H1 (cell line): ENCODE results near the gene RTN3. TPM values are rescaled to one million over a fixed set of nuclear protein-coding genes. Genes with fewer than 3 reads are reported as not detected.
"Not testable (repeated sequence)": the region's sequence is repeated elsewhere in the genome, so short reads cannot be mapped to it uniquely, and the experiment has no call there.

Experiments used
- CTCF ChIA-PET: fragments of 300-600 bp; sonication (Branson Sonifier 250); formaldehyde crosslinking; loops from one replicate; lab custom pipeline; 2021; ENCODE audit not compliant: partially characterized antibody; lab: Charles Lee
- POLR2A ChIA-PET: fragments of 300-600 bp; sonication (Branson Sonifier 250); formaldehyde crosslinking; loops from one replicate; lab custom pipeline; 2021; ENCODE audit warnings: inconsistent platforms; ENCODE audit not compliant: partially characterized antibody; lab: Charles Lee
- DNase-seq, 2 experiments: peaks; one replicate each; pipeline versions ENCODE4 v3.0.0 to v3.0.0-alpha.2; 2010 to 2022; ENCODE audit warnings: low spot score in 2 of 2, low read depth in 1 of 2, mixed read lengths in 1 of 2
- FAIRE-seq: peaks from 2 replicates; lab custom pipeline; 2011; peaks lifted over from hg19 to GRCh38; lab: Jason Lieb, UNC
- H2AFZ ChIP-seq: 2 replicates; pipeline ENCODE4 v1.8.1; 2012; ENCODE audit warnings: low read length, inconsistent platforms
- H2AK5ac ChIP-seq: 2 replicates; pipeline ENCODE4 v1.6.1; 2013; ENCODE audit warnings: low read depth, low read length
- H2BK120ac ChIP-seq: replicated peaks from 2 replicates; pipeline ENCODE3; 2013; ENCODE audit warnings: low read depth, low read length, inconsistent platforms
- H2BK12ac ChIP-seq: 2 replicates; pipeline ENCODE4 v1.6.1; 2013; ENCODE audit warnings: low read depth, low read length
- H2BK15ac ChIP-seq: 2 replicates; pipeline ENCODE4 v1.6.1; 2013; ENCODE audit warnings: low read length
- H2BK20ac ChIP-seq: 2 replicates; pipeline ENCODE4 v1.6.1; 2013; ENCODE audit warnings: low read length
- H2BK5ac ChIP-seq: 2 replicates; pipeline ENCODE4 v1.6.1; 2013; ENCODE audit warnings: low read depth, low read length
- H3K14ac ChIP-seq: 2 replicates; pipeline ENCODE4 v1.6.1; 2013; ENCODE audit warnings: inconsistent platforms; ENCODE audit not compliant: insufficient read length
- H3K18ac ChIP-seq: 2 replicates; pipeline ENCODE4 v1.6.1; 2013; ENCODE audit warnings: low read length; ENCODE audit errors: extremely low read depth
- H3K23ac ChIP-seq: 2 replicates; pipeline ENCODE4 v1.6.1; 2013; ENCODE audit warnings: inconsistent platforms; ENCODE audit not compliant: insufficient read length
- H3K23me2 ChIP-seq: 2 replicates; pipeline ENCODE4 v1.6.1; 2013; ENCODE audit warnings: low read depth, low read length
- H3K27ac ChIP-seq: 2 replicates; pipeline ENCODE4 v1.6.1; 2011; ENCODE audit warnings: low read depth, low read length, inconsistent platforms
- H3K27me3 ChIP-seq, 4 experiments: replicated peaks in 1 of 4; 1 replicate in 1 of 4; 2 replicates in 3 of 4; pipeline versions ENCODE4 v1.6.1 to v1.8.1; 2011 to 2013; ENCODE audit warnings: low read length in 3 of 4, mild to moderate bottlenecking in 3 of 4, inconsistent platforms in 2 of 4, mixed read lengths in 2 of 4, moderate library complexity in 1 of 4; ENCODE audit not compliant: control insufficient read depth in 3 of 4, insufficient read depth in 3 of 4; ENCODE audit errors: extremely low read depth in 1 of 4
- H3K36me3 ChIP-seq, 4 experiments: 2 replicates each; pipeline versions ENCODE4 v1.6.1 to v1.8.1; 2011 to 2013; ENCODE audit warnings: mild to moderate bottlenecking in 4 of 4, low read length in 3 of 4, moderate library complexity in 2 of 4, control low read depth in 1 of 4, inconsistent platforms in 1 of 4; ENCODE audit not compliant: insufficient read depth in 4 of 4, control insufficient read depth in 2 of 4
- H3K4ac ChIP-seq: replicated peaks from 2 replicates; pipeline ENCODE3; 2013; ENCODE audit warnings: low read length, low read depth, mixed read lengths, inconsistent platforms; ENCODE audit not compliant: insufficient read length
- H3K4me1 ChIP-seq, 4 experiments: replicated peaks in 1 of 4; 1 replicate in 1 of 4; 2 replicates in 3 of 4; pipeline versions ENCODE4 v1.6.1 to v1.8.1; 2011 to 2013; ENCODE audit warnings: low read length in 3 of 4, inconsistent platforms in 2 of 4, mixed read lengths in 1 of 4; ENCODE audit not compliant: insufficient read depth in 4 of 4, control insufficient read depth in 3 of 4
- H3K4me2 ChIP-seq, 2 experiments: 2 replicates each; pipeline versions ENCODE4 v1.6.1 to v1.8.1; 2011 to 2013; ENCODE audit warnings: low read depth in 2 of 2, low read length in 2 of 2, control low read depth in 1 of 2, inconsistent platforms in 1 of 2, mild to moderate bottlenecking in 1 of 2; ENCODE audit not compliant: insufficient read depth in 1 of 2
- H3K4me3 ChIP-seq, 4 experiments: fragments of 200-600, 300-600 bp in 1 of 4; sonication (generic), shearing (Covaris generic), sonication (Bioruptor Twin) in 1 of 4; 2 replicates each; pipeline versions ENCODE4 v1.5.1 to v1.8.1; 2011 to 2016; ENCODE audit warnings: low read length in 4 of 4, low read depth in 3 of 4, control low read depth in 2 of 4, inconsistent platforms in 2 of 4, mild to moderate bottlenecking in 2 of 4, mixed read lengths in 1 of 4, moderate library complexity in 1 of 4; ENCODE audit not compliant: insufficient read depth in 2 of 4; ENCODE audit errors: extremely low read depth in 1 of 4
- H3K56ac ChIP-seq: replicated peaks from 2 replicates; pipeline ENCODE3; 2013; ENCODE audit warnings: low read depth, mild to moderate bottlenecking, mixed read lengths, low read length, inconsistent platforms; ENCODE audit not compliant: insufficient read length
- H3K79me1 ChIP-seq: 2 replicates; pipeline ENCODE4 v1.6.1; 2013; ENCODE audit warnings: low read depth, low read length, control low read depth
- H3K79me2 ChIP-seq, 2 experiments: 2 replicates each; pipeline versions ENCODE4 v1.6.1 to v1.8.1; 2012 to 2013; ENCODE audit warnings: low read length in 2 of 2, mild to moderate bottlenecking in 2 of 2, inconsistent platforms in 1 of 2; ENCODE audit not compliant: insufficient read depth in 2 of 2, control insufficient read depth in 1 of 2
- H3K9ac ChIP-seq, 4 experiments: replicated peaks in 1 of 4; 1 replicate in 1 of 4; 2 replicates in 3 of 4; pipeline versions ENCODE4 v1.6.1 to v1.8.1; 2011 to 2013; ENCODE audit warnings: low read depth in 3 of 4, low read length in 3 of 4, control low read depth in 2 of 4, mild to moderate bottlenecking in 2 of 4, moderate library complexity in 2 of 4, inconsistent platforms in 1 of 4; ENCODE audit errors: extremely low read depth in 1 of 4
- H3K9me3 ChIP-seq, 2 experiments: 2 replicates each; pipeline versions ENCODE4 v1.6.1 to v1.8.1; 2012 to 2013; ENCODE audit warnings: mild to moderate bottlenecking in 2 of 2, moderate library complexity in 2 of 2, control low read depth in 1 of 2, inconsistent platforms in 1 of 2, low read depth in 1 of 2, low read length in 1 of 2, mixed read lengths in 1 of 2; ENCODE audit not compliant: insufficient read depth in 2 of 2
- H4K20me1 ChIP-seq, 2 experiments: replicated peaks in 1 of 2; 2 replicates each; pipeline versions ENCODE3 to v1.8.1; 2011 to 2013; ENCODE audit warnings: inconsistent platforms in 2 of 2, low read length in 2 of 2, mild to moderate bottlenecking in 1 of 2; ENCODE audit not compliant: insufficient read depth in 2 of 2, control insufficient read depth in 1 of 2
- H4K5ac ChIP-seq: 2 replicates; pipeline ENCODE4 v1.6.1; 2013; ENCODE audit warnings: low read length, low read depth, mixed read lengths, inconsistent platforms; ENCODE audit not compliant: insufficient read length
- H4K8ac ChIP-seq: 2 replicates; pipeline ENCODE4 v1.8.0; 2013; ENCODE audit warnings: mild to moderate bottlenecking, moderate library complexity, low read length, inconsistent platforms; ENCODE audit not compliant: insufficient read depth; ENCODE audit errors: extremely low read depth
- H4K91ac ChIP-seq: replicated peaks from 2 replicates; pipeline ENCODE3; 2013; ENCODE audit warnings: low read length, mixed read lengths, inconsistent platforms; ENCODE audit not compliant: insufficient read length
- WGBS, 2 experiments: shearing (Covaris generic) in 1 of 2; methylation state at CpG; one replicate each; pipeline versions ENCODE4 v1.1.6 to v1.1.7; 2013 to 2015; ENCODE audit warnings: low lambda C conversion rate in 2 of 2, mixed read lengths in 2 of 2, inconsistent platforms in 1 of 2, low coverage in 1 of 2, missing lambda C conversion rate in 1 of 2; ENCODE audit not compliant: insufficient replicate concordance in 2 of 2, insufficient coverage in 1 of 2, insufficient read length in 1 of 2; ENCODE audit errors: extremely low coverage in 1 of 2, missing lambda C conversion rate in 1 of 2; 5-methylcytosine and 5-hydroxymethylcytosine counted together
- polyA plus RNA-seq, 7 experiments: library from polyadenylated mRNA; depleted of rRNA in 3 of 7; stranded (reverse) in 5 of 7; unstranded in 2 of 7; fragments of >200 nt in 5 of 7; fragments of 200-250 nt in 2 of 7; gene quantifications; 1 replicate in 5 of 7; 2 replicates in 1 of 7; 4 replicates in 1 of 7; pipeline versions ENCODE4 v1.2.1 to v1.2.3, GENCODE V29; 2011 to 2013; ENCODE audit warnings: missing spikeins in 2 of 7, mixed read lengths in 2 of 7
- total RNA-seq: library from RNA; stranded (reverse); fragmentation: NEBNext Ultra II Directional; extraction: Animal tissue kit (Norgen Biotek cat#: 25700); gene quantifications from 2 replicates; pipeline ENCODE4 v1.2.1, GENCODE V29; 2021

RTN3 gene
- total and polyA plus RNA-seq, 2 of the 8 experiments (the other 6 are each of a cell fraction or from before 2014, with no cell fraction given): 160 to 203 TPM

- H2AK5ac ChIP-seq, H4K91ac ChIP-seq, H4K20me1 ChIP-seq, H2BK5ac ChIP-seq, H3K79me2 ChIP-seq, H4K8ac ChIP-seq, H4K5ac ChIP-seq, H3K4ac ChIP-seq, H3K9ac ChIP-seq, H3K9me3 ChIP-seq, H3K18ac ChIP-seq, H3K4me2 ChIP-seq, H2BK120ac ChIP-seq, H3K56ac ChIP-seq, H3K4me1 ChIP-seq, H3K14ac ChIP-seq, H2AFZ ChIP-seq, DNase-seq, H2BK15ac ChIP-seq, H3K27me3 ChIP-seq, H3K4me3 ChIP-seq, H3K23me2 ChIP-seq, H3K23ac ChIP-seq, FAIRE-seq, H2BK12ac ChIP-seq, H2BK20ac ChIP-seq, H3K27ac ChIP-seq, H3K79me1 ChIP-seq: not testable (repeated sequence)
- ChIA-PET POLR2A (interaction anchor here (0.6 to 1.1 kb wide), 2 partner anchors 125 to 548 kb away, joined by 3 to 4 read pairs; no protein-coding TSS in a partner anchor), CTCF (interaction anchor here (0.6 to 5.3 kb wide), 28 partner anchors 10 to 615 kb away, joined by 3 to 77 read pairs (median 4); no protein-coding TSS in a partner anchor)
- WGBS, 2 experiments: 97% methylated on average over 8 of the region's 8 CpGs; no CpG with 5 or more reads in 1 of the 2 experiments
- peaks cover 0 to 32% (median 13%) of the 10 kb centered on the region in 4 experiments; a peak in 7 of 8 replicates for H3K36me3 ChIP-seq
Measured at GRCh38 chr11:63638436-63638835, 42.9 kb upstream of the RTN3 start.
